Erythroblast (primary cell): Measurements from ENCODE around the gene RNF125.

Source experiments
- DNase-seq, 2 experiments: peaks; one replicate each; lab custom pipeline; 2025; lab: John Stamatoyannopoulos, UW
- GATA1 ChIP-seq: IDR thresholded peaks from 2 replicates; pipeline ENCODE4 v1.6.1; 2011; ENCODE audit warnings: low read depth, mild to moderate bottlenecking, control low read depth, low read length, moderate library complexity
- POLR2A ChIP-seq: IDR thresholded peaks from 2 replicates; pipeline ENCODE4 v1.6.1; 2011; ENCODE audit warnings: mild to moderate bottlenecking, low read length

Gene RNF125

DNA sequence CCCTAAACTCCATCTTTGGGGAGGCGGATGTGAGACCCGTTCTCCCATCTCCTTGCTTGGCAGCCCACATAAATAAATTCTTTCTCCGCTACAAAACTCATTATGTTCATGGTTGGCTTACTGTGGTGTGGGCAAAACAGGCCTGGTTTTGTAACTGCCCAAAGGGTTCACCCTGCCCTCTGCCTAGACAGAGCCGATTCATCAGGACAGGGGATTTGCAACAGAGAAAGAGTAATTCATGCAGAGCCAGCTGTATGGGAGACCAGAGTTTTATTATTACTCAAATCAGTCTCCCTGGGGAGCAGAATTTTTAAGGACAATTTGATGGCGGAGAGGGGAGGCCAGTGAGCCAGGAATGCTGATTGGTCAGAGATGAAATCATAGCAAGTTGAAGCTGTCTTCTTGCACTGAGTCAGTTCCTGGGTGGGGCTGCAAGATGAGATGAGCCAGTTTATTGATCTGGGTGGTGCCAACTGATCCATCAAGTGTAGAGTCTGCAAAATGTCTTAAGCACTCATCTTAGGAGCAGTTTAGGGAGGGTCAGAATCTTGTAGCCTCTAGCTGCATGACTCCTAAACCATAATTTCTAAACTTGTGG is 8.4 kb upstream of the RNF125 start:
- TF ChIP-seq GATA1 = no peak
- no peak for TF ChIP-seq POLR2A
- DNase-seq = no peak

DNA sequence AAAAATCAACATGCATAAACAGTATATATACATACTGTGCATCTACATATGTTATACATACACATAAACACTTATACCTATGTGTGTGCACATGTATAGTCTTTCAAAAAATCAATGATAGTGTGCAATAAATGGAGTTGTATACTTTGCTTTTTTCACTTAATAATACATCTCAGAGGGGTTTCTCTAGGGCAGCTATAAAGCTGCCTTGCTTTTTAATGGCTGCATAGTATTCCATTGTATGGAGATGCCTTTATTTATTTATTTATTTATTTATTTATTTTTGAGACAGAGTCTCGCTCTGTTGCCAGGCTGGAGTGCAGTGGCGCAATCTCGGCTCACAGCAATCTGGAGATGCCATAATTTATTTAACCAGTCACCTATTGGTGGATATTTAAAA is 7.4 kb upstream of the RNF125 start:
- no peak for DNase-seq
- TF ChIP-seq GATA1 = no peak
- no peak for TF ChIP-seq POLR2A

DNA sequence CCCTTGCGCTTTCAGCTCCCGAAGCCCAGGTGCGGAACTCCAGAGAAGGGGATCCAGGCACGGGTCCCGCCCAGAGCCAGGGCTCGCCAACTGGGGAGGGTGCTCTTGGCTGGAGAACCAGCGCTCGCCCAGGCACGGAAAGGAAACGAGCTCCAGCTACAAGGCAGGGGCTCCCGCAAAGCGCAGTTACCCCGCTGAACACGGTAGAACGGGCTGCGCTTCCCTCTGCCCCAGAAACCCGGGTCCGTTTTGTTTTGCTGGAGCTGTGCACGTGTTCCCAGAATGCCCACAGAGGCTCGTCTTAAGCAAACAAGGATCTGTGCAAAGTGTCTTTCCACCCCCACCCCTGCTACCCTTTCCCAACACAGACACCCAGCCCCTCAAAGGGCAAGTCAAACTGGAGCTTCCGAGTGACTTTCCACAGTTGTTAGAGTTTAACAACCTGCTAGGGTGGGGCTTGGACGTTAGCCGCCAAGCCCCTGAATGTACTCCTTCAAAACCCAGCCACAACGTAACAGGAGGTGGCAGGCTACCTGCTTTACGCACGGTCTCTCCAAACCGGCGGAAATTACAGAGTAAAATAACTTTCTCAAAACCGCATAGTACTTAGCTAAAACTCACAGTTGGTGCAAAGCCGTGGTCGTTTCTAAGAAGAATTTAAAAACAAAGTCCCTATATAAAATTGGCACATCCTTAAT is 775 bp downstream of the RNF125 start:
- DNase-seq = peak; percentile 23 to 43
- TF ChIP-seq GATA1 (no peak), POLR2A (no peak)

DNA sequence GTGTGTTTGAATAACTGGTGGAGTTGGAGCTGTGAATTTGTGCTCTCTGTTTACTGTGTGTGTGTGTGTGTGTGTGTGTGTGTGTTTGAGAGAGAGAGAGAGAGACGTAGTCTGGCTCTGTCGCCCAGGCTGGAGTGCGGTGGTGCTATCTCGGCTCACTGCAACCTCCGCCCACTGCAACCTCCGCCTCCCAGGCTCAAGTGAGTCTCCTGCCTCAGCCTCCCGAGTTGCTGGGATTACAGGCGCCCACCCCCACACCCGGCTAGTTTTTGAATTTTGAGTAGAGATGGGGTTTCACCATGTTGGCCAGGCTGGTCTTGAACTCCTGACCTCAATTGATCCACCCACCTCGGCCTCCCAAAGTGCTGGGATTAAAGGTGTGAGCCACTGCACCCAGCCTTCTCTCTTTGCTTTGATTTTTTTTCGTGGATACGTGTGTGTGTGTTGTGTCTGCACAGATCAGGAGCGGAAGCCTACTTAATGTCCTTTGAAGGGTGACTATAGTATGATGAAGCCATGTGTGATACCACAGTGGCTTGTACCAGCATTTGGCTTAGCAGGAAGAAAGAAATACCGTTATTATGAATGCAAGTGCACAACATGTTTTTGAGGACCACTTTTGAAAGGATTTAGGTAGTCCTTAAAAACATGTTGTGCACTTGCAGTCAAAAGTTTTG is 1.5 kb downstream of the RNF125 start:
- peak in 1 of 2 experiments; percentile 31 for DNase-seq

DNA sequence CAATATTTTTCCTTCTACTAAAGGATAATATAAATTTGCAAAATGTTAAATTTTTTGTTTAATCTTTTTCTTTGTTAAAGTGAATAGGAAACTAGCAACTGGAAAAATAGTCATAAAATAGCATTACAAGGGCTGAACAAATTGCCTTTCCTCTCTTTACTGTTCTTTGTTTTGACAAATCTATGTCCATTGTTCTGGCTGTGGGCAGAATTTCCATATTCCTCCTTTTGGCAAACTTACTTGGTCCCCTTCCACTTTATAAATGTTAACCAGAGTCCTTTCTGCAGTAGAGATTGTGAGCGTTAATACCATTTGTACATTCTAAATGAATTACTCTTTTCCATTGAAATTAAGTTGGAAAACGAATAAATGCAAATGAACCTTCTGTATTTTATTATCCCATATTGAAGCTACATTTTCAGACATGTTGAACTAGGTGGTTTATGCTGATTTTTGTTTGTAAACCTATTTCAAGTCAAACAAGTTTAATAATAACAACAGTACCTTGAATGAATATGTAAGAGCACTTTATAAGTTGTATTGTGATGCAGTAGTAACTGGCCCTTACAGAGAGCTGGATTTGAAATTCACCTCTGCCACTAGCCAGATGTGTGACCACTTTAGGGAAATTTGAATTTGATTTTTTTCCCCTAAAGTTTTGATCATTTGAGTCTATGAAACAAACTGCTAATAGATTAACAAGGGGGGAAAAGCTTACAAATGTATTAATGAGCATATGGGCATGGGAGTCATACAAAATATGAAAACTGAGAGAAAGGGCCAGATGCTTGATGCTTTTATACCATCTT is 3.3 kb downstream of the RNF125 start:
- TF ChIP-seq POLR2A = no peak
- no peak for TF ChIP-seq GATA1
- DNase-seq = no peak

DNA sequence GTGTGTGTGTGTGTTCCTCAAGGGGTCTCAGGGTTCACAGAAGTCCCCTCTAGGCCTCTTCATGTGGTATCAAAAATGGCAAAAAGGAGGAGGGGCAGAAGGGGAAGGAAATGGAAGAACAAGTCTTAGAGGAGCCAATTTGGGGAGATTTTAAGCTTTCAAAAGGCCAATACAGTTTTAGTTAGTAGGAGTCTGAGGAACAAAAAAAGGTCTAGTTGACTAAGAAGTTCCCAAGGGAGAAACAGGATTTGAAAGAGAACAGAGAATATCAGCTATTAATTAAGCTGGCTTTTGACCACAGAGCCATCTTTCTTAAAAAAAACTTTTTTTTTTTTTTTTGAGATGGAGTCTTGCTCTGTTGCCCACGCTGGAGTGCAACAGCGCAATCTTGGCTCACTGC is 7.1 kb downstream of the RNF125 start:
- no peak for DNase-seq
- TF ChIP-seq GATA1 = no peak
- no peak for TF ChIP-seq POLR2A

DNA sequence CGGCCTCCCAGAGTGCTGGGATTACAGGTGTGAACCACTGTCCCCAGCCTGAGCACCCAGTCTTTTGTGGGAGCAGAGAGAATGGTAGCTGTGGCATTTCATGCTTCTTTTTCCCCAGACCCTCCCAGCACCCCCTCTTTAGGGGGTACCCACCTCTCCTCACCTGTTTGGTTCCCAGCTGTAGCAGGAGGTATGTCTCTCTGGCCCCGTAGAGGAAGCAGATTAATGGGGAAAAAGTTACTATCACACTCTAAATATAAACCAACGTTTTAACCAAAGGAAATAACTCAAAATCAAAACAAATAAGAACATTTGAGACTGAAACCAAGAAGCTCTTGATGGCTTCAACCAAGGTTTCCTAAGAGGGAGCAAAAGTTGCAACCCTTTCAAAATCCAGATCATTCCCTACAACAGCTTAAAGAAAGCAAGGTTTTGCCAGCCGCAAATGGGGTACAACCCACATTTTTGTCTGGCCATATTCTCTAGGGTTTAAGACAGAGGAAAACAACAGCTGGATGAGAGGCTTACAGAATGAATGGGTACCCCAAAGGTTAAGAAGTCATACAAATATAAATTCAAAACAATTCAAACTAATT is 8.0 kb downstream of the RNF125 start:
- TF ChIP-seq POLR2A = no peak
- no peak for DNase-seq

DNA sequence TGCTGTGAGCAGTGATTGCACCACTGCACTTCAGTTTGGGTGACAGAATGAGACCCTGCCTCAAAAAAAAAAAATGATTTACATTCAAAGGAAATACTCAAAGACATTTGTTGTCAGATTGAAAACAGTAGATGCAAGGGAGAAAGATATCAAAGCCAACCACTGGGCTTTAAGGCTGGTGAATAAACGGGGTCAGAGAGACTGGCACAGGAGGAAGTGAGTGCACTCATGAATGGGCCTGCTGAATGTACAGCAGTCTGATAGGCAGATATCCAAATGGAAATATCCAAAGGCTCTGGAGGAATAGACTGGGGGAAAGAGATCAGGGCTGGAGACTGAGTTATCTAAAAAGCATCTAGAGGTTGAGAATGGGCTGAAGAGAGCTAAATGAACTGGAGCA is 10.9 kb downstream of the RNF125 start:
- no peak for DNase-seq
- TF ChIP-seq GATA1 (no peak), POLR2A (no peak)

DNA sequence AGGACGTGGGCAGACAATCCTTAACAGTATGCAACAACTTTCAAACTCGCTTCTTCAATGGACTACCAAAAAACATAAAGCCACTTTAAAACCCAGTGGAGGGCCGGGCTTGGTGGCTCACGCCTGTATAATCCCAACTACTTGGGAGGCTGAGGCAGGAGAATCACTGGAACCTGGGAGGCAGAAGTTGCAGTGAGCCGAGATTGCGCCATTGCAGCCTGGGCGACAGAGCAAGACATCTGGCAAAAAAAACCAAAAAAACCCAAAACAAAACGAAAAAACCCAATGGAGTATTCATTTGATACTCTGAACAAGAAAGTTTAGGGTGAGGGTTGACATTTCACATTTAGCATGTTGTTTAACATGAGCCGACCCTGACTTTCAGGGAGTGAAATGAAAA is 14.0 kb downstream of the RNF125 start:
- no peak for DNase-seq
- TF ChIP-seq POLR2A (no peak), GATA1 (no peak)

DNA sequence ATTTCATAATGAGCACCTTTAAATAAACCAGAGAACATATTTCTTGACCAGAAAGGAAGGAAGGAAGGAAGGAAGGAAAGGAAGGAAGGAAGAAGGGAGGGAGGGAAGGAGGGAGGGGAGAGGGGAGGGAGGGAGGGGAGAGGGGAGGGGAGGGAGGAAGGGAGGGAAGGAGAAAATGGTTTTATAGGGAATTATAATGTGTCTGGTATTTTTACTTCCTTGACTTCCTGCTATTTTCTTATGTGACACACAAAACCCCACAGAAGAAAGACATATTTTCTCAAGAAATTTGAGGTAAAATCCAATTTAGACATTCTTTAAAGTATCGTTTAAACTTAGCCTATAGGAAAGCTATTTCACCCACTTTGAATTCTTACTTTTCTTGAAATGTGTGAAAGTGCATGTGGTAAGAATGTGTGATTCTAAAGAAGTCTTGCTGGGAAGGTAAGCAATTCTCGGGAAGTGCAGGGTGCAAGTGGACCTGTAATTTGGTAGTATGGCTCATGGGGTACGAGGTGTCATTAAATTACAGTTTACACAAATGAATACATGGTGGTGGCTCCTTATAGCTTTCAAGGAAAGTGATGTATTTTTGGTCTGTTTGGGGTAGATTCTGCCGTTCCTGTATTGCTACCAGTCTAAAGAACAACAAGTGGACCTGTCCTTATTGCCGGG is 18.0 kb downstream of the RNF125 start:
- TF ChIP-seq GATA1 = no peak
- no peak for TF ChIP-seq POLR2A
- DNase-seq = no peak

DNA sequence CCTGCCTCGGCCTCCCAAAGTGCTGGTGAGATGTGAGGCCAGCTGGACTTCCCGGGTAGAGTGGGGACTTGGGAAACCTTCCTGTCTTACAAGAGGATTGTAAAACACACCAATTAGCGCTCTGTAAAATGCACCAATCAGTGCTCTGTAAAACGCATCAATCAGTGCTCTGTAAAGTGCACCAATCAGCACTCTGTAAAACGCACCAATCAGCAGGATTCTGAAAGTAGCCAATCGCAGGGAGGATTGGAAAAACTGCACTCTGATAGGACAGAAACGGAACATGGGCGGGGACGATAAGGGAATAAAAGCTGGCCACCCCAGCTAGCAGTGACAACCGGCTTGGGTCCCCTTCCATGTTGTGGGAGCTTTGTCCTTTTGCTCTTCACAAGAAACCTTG is 19.0 kb downstream of the RNF125 start:
- no peak for TF ChIP-seq GATA1
- no peak for TF ChIP-seq POLR2A

DNA sequence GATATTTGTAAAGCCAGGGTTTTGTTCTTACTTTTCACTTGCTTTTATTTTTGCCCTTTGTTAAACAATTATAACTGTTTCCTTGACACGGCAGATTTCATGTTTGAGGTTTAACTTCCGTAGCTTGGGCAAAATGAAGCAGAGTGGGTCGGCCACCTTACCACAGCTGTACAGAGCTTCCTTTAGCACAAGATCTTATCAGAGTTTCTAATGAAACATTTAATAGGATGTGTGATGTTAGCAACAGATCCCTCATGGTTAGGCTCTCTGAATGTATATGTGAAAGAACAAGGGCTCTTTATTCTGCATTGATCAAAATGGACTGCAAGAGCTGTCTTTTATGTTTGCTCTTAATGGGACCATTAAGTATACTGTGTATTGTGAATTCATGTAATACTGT is 22.3 kb downstream of the RNF125 start:
- no peak for TF ChIP-seq GATA1
- DNase-seq = no peak

More for the DNA sequence above, 19.0 kb downstream of the RNF125 start:
- peak; percentile 8 to 9 for DNase-seq

DNA sequence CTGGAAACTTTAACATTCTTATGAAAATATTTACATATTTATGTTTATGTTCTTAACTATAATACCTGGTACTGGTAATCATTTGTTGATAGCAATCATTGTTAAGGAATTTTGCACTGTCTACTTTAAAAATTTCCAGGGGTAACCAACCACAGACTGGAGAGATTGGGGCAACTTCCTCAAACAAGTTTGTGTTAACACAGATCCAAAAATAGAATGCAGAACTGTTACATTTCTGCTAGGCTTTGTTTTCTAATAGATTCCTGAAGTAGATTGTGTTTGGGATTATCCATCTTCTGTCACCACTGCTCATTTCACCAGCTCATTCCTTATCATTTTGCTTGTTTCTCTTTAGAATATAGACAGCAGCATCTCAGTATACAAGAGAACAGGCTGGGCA is 23.7 kb downstream of the RNF125 start:
- TF ChIP-seq GATA1 (no peak), POLR2A (no peak)

More for the DNA sequence above, 23.7 kb downstream of the RNF125 start:
- DNase-seq = no peak
